HG03175 (cell line): ENCODE results near the gene CDKN2B-AS1.

ENCODE experiments used
- ATAC-seq: cut with Tn5 transposase; IDR thresholded peaks from one replicate; pipeline ENCODE4 v1.9.1; 2021; ENCODE audit warnings: mild to moderate bottlenecking, moderate library complexity; ENCODE audit not compliant: unreplicated experiment

CDKN2B-AS1 gene

DNA sequence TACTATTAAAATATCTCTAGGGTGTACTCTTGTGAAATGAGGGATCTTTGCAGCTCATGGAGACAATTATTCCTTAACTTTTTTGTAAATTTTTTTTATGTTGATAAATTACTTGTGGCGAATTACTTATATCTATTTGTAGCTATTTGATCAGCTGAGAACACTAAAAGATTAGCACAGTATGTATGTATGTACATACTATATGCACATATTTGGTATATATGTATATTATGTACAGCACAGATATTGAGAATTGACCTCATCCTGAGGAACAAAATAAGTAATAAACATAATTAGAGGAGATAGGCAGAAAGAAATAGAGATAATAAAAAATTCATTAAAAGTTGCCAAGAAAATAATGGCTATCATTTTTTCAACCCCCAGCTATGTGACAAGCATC lies 12.2 kb upstream of the CDKN2B-AS1 start:
- no peak for ATAC-seq

DNA sequence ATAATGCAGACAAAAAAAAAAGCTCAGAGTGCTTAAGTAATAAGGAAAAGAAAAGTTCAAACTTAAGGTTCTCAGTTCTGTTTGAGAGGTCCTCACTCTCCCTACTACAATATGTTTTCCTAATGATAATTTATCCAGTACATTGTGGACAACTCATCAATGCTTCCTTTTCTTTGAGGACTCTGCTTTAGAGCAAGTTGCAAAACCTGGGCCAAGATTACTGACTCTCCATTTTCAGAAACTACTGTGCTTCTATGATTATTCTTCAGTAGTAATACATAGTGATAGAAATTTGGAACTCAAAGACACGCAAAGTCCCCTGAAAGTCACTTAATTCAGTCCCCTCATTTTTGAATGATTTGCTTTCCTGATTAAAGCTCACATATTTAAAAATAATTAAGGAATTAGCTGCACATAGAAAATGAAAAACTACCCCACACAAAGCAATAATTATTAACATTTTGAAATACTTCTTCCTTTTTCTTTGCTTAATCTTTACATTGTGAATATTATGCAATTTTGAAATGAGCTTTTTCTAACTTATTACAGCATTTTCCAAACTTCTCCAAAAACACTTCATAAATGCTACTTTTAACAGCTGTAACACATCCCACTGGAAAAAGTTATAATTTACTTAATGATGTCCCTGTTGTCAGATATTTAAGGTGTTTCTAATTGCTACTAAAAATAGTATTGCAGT lies 11.6 kb upstream of the CDKN2B-AS1 start:
- no peak for ATAC-seq

DNA sequence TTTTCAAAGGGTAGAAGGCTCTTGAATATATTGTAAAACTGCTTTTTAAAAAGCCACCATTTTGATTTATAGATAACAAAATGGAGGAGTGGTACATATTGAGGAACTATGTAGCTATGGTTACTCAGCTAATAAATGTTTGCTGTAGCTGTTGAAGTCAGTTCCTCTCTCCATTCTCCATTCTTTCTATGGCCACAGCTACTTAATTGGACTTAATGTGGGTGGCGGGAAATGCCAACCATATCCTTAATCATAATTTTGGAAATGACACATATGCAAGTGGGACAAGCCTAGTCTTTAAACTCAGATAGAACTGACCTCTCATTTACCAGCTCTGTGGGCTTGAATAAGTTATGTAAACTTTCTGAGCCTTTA lies 11.0 kb upstream of the CDKN2B-AS1 start:
- ATAC-seq: no peak

DNA sequence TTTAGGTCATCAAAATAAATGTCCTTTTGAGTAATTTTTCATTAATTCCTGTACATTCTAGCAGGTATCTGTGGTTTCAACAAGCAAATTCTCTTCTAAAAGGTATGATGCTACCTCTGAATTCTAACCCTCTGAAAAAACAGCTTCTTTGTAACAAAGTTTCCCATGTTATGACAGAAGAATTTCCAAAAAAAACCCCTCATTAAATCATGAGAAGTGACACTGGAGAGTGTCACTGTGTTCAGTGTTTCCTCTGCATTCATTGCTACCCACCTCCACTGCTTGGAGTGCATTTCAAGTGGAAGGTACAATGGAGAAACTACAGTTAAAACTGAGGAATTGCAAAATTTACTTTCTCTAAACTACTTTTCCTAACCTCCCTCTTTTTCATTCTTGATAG lies 10.5 kb upstream of the CDKN2B-AS1 start:
- ATAC-seq: no peak

DNA sequence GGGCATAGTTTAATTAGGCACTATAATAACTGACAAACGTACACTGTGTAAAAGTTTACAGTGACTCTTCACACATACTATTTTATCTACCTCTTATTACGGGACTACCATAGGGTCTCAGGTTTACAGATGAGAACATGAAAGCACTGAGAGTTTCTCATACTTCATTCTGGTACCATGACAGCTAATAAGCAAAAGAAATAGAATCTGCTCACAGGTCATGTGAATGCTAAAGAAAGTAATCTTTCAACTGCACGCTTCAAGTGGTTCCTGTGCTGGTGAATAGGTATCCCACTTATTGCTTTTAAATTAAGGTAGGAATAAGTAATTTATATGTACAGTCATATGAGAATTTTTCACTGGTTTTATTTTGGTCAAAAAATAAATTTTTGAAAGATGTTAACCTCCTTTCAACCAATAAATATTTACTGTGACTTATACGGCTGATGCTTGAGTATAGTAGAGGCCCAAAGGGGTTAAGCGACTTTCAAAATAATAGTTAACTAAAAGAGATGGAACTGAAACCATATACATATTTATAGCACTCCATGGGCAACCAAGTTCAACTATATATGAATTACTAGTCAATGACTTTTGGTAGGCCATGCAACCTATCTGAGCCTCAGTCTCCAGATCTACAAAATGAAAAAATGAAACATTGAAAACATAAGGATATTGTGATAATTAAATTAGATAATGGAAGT lies 8.5 kb upstream of the CDKN2B-AS1 start:
- ATAC-seq: peak; percentile 76

DNA sequence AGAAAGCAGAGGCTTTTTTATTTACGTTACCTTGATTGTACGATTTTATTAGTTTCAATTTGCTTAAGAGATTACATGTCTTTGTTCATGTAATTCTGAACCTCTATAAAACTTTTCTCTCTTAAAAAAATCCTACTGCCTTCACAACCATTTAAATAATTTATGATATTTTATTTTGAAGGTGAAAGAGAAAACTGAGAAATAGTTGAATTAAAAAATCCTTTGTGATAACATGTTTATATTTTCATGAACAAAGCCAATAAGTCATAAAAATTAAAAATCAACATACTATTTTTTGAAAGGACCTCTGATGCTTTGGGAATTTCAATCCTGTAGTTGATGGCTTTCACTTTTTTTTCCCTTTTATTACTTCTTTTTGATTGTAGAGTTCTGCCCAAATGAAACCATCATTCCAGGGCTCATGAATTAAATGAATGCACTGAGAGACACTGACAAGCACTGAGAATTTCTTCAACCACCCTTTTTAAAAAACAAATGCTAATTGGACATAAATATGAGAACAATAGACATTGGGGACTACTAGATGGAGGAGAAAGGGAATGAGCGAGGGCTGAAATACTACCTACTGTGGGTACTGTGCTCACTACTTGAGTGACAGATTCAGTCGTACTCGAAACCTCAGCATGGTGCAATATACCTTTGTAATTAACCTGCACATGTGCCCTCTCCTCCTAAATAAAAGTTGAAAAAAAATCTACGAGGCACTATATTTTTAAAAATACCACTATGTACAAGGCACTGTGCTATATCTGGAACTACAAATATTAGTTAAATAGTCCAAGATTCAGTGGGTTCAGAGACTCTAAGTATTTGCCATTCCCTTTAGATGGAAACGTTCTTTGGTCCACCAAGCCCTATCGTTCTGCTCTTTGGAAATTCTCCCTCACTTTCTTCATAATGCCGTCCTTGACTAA lies 6.3 kb upstream of the CDKN2B-AS1 start:
- no peak for ATAC-seq

DNA sequence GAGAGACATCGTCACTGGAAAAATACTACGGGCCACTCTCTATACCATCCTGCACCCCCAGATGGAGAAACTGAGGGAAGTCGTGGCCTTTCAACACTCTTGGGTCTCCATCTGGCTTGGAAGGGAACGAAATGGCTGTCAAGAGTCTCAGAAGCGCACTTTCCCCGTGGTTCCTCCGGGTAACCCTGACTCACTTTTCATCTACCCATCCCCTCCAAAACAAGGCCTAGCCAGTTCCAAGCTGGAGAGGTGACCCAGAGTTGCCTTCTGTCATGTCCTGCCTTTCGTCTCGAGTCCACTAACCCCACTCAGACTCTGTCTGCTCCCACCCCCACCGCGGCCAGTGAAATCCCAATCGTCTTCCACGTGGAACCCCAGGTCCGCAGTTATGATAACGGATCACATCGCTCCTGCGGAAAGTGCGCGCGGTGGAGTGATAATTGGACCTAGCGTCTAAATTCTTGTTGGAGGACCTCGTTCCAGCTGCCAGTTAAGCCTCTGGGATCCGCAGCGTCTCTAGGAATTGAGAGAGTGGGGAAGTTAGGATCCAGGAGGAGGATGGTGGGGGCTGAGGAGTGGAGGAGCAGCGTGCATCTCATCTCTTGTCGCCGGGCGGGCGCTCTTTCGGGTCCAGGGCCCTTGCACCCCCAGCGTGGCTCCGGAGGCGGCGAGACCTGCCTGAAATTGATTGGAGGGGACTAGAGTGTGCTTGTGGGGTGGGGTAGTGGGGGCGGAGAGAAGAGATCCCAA lies 5.0 kb upstream of the CDKN2B-AS1 start:
- ATAC-seq: no peak

DNA sequence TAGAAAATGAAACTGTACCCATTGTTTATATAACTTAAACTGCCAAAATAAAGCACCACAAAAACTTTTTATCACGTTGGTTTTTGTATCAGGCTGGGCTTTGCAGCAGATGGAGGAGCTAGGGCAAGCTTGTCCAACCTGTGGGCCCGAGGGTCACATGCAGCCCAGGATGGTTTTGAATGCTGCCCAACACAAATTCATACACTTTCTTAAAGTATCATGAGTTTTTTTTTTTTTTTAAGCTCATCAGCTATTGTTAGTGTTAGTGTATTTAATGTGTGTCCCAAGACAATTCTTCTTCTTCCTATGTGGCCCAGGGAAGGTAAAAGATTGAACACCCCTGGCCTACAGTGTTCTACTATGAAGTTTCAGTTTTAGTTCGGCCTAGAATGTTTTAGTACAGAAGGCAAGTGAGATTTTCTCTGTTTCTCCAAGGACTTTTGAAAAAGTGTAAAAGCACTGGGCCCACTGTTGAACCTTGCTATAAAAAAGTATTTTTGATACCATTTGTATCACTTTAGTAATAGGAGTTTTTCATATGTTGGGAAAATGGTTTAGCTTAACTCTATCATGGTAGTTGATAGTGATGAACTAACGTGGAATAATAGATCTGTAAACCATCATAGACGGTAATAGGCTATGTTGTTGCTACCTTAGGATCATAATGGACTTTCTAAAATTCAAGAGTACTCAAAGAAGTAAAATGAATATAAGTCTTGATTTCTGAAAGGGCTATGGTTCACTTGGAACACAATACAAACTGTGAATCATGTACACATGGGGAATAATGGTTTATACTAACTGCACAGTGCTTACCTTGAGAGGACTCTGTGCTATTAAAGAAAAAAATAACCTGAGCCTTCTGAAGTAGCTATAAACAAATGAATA lies 3.3 kb upstream of the CDKN2B-AS1 start:
- no peak for ATAC-seq

DNA sequence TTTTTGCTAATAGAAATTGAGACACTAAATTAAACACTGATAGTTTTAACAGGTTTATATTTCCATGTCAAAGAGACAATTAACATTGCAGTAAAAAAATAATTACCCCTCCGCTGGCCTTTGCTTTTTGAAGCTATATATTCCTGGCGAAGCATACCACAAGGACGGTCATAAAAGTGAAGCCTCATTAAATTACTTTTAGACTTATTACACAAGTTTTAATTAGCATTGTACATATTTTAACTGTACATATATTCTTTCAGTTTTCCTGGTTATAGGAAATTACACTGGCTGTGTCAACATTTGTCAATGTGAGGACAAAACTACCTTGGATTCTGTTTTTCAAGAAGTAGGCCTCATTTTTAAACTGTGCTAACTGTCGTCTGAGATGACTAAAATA lies 1.6 kb upstream of the CDKN2B-AS1 start:
- no peak for ATAC-seq

DNA sequence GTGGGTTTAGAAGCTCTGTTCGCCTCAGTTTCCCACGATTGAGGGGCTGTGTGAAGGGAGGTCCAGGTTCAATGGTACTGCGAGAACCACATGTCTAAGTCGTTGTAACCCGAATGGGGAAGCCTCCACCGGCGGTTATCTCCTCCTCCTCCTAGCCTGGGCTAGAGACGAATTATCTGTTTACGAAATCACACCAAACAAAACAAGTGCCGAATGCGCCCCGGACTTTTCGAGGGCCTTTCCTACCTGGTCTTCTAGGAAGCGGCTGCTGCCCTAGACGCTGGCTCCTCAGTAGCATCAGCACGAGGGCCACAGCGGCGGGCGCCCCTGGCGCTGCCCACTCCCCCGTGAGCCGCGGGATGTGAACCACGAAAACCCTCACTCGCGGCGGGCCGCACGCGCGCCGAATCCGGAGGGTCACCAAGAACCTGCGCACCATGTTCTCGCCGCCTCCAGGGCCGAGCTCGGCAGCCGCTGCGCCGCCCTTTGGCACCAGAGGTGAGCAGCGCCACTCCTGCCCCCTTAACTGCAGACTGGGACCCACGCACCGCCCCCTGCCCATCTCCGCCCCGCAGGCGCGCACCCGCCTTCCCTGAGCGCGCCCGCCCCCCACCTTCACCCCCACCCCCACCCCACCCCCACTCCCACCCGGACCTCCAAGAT lies 567 bp upstream of the CDKN2B-AS1 start, which contains the start of gene CDKN2A:
Gene CDKN2A (minus strand): TSS at position 500 of the 663 bp plus-strand sequence.
- peak; percentile 36 for ATAC-seq

DNA sequence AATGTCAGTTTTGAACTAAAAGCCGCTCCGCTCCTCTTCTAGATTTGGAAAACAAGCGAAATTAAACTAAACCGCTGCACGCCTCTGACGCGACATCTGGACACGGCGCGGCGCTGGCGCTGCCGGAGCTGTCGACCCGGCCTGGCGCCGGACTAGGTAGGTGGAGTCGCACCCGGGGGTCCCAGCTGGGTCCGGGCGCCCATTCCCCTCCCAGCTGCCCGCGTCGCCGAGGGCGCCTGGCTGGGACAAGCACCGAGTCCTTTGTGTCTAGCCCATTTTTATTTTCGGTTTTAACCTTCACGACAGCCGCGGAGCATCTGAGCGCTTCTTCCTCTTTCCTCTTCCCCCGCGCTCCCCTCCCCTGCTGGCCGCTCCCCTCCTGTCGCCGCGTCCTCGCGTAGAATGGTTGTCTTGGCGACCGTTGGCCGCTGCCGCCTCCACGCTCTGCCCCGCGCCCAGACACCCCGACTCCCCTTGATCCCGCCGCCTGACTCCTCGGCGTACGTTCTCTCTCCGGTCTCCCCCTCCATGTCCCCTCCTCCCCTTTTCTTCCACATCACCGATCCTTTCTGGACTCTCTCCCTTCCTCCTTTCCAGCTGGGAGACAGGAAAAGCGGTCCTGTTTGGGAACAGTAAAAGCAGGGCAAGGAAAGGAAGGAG lies 545 bp downstream of the CDKN2B-AS1 start:
- peak; percentile 93 for ATAC-seq

DNA sequence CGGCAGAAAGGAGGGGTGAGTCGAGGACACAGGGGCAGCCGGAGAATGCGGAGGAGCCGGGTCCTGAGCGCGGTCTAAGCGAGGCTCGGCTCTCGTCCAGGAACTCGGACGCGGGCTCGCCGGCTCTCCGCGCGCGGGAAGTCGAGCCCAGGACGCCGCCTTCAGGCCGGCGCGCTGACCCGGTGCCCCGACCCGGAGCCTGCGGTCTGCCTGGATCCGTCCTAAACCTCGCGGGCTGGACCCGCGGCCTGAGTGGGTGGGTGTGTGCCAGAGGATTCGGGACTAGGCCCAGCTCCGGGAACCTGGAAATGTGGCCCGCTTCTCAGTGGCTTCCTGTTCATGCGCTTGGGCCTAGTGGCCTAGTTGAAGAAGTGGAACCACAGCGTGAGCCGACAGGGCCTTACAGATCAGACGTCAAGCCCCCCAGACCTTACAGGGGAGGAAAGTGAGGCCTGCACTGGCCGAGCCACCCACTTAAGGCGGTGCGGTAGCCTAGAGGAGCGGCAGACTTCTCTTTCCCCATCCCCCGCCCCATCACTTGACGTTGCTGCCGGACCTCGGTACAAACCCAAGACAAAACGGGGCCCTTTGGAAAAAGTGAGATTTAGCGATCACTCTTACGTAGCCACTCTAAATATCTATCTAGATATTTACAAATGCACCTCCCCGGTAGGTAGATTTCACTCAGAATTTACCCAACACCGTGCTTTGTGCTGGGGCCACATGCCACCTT lies 1.2 kb downstream of the CDKN2B-AS1 start:
- peak; percentile 25 for ATAC-seq

DNA sequence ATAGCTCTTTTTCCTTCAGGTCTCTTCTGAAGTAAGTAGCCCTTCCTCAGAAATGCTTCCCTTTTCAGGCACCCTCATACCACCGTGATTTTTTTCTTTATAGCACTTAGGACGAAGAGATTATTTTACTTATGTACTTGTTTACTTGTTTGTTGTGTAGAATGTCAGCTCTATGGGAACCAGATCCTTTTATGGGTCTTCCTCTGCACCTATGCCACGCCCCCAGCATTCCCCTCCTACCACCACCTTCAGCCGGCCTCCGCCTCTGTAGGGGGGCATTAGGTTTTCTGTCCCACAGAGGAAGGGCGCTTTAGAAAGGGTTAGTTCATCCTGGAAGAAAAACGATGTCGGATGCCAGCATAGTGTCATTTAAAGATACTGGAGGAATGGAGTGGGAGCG lies 1.8 kb downstream of the CDKN2B-AS1 start:
- no peak for ATAC-seq

DNA sequence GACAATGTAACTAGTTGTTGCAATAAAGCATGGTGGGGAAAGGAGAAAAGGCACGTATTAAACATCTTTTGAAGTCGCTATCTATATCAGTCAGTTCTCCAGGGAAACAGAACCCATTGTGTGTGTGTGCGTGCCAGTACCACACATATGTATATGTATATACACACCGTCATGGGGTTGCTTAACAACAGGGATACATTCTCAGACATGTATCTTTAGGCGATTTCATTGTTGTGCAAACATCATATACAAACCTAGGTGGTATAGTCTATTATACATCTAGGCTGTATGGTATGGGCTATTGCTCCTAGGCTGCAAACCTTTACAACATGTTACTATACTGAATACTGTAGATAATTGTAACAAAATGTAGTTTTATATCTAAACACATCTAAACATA lies 2.3 kb downstream of the CDKN2B-AS1 start:
- no peak for ATAC-seq

DNA sequence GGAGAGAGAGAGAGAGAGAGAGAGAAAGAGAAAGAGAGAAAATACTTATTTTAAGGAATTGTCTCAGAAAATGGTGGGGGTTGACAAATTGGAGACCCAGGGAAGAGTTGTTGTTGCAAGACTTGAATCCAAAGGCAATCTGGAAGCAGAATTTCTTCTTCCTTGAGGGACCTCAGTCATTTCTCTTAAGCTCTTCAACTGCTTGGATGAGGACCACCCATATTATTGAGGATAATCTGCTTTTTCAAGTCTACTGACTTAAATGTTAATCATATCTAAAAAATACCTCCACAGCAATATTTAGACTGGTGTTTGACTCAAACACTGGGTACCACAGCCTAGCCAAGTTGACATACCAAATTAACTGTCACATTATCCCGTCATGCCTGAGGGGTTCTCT lies 2.9 kb downstream of the CDKN2B-AS1 start:
- no peak for ATAC-seq

DNA sequence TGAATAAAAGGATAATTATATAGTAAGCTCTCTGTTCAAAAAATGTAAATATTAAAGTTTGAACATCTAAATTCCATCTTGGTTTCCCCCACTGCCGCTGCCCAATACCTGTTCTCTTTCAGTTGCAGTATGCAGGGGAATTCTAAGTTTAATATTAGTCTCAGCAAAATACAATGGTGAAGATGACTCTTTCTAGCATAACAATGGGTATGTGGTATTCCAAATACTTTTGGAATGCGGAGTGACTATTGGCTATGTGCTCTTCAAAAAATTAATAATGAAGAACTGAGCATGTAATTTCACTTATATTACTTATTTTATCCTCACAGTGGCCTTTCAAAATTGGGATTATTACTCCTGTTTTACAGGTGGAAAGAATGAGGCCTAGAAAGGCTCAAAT lies 3.4 kb downstream of the CDKN2B-AS1 start:
- ATAC-seq: no peak

DNA sequence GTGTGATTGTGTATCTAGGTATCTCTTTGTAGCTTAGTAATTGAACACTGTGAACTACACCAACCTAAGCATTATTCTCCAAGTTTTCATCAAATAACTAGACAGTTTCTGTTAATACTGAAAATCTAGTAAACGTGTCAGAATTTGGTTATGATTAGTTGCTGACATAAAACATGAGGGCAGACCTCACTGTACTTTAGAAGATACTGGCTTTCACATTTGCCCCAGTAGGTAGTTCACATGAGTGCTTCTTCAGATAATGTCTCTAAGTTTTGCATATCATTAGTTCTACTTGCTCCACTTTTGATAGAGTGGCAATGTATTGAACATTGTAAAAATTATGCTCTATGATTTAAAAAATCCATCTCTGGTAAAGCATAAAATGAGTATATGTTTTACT lies 7.4 kb downstream of the CDKN2B-AS1 start:
- no peak for ATAC-seq
